NCI-H510A treated with DMSO at 0.1 percent for 48 hours (cell line): ENCODE data around the gene CAMKK2.
"Not testable (repeated sequence)": the region's sequence is repeated elsewhere in the genome, so short reads cannot be mapped to it uniquely, and the experiment has no call there.

Experiments used
- DNase-seq: peaks from one replicate; lab custom pipeline; 2025; lab: John Stamatoyannopoulos, UW

CAMKK2 gene

DNA sequence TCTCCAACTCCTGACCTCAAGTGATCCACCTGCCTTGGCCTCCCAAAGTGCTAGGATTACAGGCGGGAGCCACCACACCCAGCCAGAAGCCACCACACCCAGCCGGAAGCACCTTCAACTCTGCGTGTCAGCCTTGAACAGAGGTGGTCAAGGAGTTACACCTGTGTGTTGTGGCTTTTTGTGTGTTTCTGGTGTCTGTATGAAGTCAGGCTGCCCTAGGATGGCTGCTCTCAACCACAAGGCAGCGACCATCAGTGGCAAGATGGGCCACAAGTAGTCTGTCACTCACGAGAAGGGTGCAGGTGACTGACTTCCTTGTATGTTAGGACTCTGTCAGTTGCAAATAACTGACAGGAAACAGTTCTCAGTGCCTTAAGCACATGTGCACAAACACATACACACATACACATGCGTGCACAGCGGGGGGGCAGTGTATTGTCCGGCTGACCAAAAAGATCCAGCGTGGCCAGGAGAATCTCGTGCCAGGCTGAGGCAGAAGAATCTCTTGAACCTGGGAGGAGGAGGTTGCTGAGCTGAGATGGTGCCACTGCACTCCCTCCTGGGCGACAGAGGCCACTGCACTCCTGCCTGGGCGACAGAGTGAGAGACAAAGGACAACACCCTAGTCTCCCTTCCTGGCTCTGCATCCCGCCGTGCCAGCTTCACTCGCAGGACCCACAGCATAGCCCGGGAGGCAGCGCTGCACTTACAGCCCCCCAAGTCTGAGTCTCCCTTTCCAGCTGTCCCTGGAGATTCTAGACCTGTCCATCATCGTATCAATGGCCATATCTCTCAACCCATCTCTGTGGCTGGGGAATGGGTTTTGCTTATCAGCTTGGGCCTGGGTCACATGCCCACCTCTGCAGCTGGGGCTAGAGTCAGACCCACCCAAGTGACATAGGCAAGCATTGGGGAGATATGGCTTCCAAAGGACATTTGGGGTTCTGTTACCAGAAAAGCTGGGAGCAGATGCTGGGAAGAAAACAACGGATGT is 72.9 kb downstream of the CAMKK2 start:
- no peak for DNase-seq

DNA sequence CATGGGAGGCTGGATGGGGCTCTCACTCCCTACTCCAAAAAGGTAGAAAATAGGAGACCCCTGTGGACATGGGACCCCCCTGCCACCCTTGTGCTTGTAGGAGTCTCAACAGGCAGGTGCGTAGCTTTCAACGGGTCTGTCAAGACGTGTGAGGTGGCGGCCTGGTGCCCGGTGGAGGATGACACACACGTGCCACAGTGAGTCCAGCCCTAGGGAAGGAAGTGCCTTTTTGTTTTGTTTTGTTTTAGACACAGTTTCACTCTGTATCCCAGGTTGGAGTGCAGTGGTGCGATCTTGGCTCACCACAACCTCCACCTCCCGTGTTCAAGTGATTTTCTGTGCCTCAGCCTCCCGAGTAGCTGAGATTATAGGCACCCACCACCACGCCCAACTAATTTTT is 73.7 kb downstream of the CAMKK2 start:
- no peak for DNase-seq

DNA sequence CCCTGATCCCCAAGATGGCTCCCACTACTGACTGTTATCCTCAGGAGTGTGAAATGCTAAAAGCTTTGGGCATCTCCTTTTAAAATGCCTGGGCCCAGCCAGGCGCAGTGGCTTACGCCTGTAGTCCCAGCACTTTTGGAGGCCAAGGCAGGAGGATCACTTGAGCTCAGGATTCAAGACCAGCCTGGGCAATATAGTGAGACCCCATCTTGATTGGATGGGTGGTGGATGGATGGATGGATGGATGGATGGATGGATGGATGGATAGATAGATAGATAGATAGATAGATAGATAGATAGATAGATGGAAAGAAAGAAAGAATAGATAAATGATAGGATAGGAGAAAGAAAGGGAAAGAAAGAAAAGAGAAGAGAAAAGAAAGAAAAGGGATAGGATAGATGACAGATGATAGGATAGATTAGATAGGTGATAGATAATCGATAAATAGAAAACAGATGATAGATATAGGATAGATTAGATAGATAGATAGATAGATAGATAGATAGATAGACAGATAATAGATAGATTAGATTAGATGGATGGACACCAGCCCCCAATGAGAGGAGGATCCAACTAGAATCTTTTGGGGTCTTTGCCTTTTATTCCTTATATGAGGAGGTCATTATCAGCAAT is 77.0 kb downstream of the CAMKK2 start:
- no peak for DNase-seq

DNA sequence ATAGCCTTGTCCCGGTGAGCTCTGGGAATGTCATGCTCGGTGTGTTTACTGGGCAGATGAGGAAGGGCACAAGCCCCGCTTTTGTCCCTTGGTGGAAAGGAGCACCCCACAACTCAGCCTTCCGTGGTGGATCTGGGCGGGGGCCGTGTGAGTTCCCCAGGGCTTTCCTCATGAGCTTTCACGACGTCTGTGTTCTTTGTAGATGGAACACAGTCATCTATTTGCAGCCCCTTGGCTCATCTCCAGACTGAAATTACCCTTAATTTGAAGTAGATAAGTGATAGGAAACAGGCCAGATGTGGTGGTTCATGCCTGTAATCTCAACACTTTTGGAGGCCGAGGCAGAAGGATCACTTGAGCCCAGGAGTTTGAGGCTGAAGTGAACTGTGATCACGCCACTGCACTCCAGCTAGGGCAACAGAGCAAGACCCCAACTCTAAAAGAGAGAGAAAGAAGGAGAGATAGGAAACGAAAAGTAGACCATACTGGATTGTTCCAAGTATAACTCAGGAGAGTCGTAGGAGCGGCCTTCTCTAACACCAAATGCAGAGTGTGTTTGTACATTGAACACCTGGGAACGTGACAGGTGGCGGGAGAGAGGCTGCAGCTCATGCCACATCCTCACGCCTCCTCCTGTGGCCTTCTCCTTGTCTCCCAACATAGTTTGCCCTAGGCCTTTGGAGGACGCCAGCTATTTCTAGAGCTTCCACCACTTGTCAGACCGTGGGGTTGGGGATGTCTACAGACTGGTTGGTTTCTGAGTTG is 77.7 kb downstream of the CAMKK2 start:
- no peak for DNase-seq

DNA sequence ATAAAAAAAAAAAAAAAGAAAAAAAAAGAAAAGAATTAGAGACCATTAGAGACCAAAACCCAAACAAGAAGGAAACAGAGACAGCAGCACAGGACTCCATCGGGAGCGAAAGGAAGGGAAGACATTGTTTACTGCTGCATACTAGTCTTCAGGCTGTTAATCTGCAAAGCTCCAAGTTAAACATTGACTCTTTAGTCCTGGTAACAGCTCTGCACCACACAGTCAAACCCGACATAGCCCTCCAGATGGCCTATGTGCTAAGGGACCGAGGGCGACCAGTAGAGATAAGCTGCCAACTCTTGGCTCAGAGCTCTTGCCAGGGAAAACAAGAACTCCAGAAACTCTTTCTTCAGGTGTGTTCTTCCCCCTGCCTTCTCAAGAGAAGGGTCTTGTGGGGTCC is 78.7 kb downstream of the CAMKK2 start:
- no peak for DNase-seq

DNA sequence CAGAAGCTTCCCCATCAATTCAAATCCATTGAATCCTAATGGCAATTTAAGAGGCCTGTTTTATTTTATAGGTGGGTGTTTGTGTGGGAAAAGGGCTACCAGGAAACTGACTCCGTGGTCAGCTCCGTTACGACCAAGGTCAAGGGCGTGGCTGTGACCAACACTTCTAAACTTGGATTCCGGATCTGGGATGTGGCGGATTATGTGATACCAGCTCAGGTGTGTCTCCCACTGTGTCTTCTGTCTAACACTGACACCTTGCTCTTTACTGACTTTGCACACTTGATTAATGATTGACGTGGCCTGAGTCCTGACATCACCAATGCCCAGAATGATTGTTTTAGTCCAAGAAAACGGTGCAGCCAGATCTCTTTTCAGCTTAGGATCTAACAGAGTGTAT is 79.4 kb downstream of the CAMKK2 start:
- no peak for DNase-seq

DNA sequence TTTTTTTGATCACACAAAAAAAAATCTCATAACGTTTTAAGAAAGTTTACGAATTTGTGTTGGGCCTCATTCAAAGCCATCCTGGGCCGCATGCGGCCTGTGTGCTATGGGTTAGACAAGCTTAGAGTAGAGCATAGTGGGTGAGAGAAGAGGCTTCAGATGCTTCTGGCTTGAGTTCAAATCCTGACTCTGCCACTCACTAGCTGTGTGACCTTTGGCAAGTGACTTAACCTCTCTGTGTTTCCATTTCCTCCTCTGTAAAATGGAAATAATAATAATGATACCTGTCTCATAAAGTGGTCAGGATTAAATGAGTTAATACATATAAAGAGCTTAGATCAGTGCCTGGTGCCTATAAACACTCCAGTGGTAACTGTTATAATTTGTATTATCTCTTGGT is 80.4 kb downstream of the CAMKK2 start:
- DNase-seq = no peak

DNA sequence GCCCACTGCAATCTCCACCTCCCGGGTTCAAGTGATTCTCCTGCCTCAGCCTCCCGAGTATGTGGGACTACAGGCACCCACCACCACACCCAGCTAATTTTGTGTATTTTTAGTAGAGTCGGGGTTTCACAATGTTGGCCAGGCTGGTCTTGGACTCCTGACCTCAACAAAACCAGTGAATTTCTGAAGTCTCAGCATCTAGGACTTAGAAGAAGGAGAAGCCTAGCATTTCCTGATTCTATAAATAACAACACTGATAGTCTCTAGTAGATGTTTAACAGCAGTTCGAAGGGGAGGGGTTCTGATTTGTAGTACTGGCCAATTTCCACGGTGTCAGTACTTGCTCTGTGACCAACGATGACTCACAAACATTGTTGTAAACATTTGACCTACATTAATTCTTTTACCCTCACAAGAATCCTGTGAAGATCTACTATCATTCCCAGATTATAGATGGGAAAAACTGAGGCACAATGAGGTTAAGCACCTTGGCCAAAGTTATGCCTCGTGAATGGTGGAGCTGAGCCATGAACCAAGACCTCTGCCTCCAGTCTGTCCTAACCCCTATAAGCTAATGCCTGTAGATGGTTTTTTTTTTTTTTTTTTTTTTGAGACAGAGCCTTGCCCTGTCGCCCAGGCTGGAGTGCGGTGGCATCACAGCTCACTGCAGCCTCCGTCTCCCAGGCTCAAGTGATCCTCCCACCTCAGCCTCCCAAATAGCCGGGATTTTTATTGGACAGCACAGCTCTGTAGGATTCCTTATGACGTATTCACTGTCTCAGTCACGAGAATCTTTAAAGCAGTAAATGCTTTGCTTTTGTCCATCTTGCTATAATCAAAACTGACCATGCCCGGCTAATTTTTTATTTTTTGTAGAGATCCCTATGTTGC is 81.4 kb downstream of the CAMKK2 start:
- DNase-seq = no peak

DNA sequence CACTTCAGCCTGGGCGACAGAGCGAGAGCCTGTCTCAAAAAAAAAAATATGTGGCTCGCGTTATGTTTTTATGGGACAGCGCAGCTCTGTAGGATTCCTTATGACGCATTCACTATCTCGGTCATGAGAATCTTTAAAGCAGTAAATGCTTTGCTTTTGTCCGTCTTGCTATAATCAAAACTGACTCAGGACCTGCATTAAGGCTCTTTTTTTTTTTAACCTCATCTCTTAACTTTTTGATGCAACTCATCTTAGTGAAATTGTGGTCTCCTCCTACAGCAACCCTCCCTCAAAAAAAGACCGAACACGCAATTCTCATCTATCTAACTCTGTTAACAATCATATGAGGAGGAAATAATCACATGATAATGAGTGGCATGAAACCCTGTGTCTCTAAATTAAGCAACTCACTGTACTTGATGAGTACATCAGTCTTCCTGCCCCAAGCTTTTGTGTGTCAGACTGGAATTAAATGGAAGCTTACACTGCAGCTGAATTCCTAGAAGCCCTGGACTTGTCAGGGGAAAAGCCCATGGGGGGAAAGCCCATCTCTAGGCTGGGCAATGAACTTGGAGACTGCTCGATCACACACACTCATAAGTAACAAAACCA is 82.2 kb downstream of the CAMKK2 start:
- DNase-seq = no peak

DNA sequence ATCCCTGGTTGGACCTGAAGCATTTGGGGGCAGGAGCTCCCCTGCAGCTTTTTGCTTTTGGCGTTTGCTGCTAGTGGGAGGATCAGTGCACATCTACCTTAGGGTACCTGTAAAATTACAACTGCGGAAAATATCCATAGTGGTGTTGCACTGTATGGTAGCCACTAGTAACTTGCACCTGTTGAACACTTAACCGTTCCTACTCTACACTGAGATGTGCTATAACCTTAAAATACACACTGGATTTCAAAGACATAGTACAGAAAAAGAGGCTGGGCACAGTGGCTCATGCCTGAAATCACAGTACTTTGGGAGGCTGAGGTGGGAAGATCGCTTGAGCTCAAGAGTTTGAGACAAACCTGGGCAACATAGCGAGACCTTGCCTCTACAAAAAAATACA is 83.6 kb downstream of the CAMKK2 start:
- no peak for DNase-seq

DNA sequence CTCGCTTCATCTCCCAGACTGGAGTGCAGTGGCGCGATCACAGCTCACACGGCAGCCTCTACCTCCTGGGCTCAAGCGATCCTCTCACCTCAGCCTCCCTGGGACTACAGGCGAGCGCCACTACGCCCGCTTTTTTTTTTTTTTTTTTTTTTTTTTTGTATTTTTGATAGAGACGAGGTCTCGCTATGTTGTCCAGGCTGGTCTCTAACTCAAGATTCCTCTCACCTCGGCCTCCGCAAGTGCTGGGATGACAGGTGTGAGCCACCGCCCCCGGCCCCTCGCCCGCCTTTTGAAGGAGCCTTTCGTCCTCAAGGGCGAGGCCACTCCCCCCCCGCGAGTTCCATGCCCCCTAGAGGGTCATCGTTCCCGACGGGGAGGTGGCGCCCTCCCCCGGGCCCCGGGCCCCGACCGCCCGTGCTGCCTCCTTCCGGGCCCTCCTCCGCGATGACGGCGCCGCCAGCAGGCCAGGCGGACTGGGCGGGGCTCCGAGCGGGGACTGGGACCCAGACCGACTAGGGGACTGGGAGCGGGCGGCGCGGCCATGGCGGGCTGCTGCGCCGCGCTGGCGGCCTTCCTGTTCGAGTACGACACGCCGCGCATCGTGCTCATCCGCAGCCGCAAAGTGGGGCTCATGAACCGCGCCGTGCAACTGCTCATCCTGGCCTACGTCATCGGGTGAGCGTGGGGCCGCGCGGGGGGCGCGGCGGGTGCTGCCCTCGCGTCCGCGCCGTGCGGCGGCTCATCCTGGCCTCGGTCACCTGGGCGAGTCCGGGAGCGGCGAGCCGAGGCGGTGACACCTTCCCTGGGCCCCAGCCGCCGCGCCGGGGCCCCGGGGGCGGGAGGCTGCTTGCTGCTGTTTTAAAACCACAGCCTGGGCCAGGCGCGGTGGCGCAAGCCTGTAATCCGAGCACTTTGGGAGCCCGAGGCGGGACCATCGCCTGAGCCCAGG is 86.6 kb downstream of the CAMKK2 start, which contains the start of gene P2RX4:
P2RX4 (plus strand) TSS at position 506 of the 949 bp plus-strand sequence; CDS start at position 542, 36 bp downstream.
- peak; percentile 91 for DNase-seq

DNA sequence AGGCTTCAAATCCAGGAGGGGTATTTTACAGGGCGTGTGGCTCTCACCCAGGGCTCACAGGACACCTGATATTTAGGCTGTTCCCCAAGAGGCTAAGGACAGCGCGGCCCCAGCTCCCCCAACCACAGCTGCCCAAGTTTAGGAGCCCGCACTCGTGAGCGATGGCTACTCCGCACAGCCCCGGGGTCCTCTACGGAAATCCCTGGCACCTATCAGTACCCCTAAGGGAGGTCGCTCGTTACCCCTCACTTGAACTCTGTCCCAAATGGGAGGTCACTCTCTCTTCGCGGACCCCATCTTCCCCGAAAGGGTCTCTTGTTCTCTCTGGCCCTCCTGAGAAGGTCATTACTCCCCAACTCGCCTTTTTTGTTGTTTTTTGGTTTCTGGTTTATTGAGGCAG is 87.3 kb downstream of the CAMKK2 start:
- no peak for DNase-seq

DNA sequence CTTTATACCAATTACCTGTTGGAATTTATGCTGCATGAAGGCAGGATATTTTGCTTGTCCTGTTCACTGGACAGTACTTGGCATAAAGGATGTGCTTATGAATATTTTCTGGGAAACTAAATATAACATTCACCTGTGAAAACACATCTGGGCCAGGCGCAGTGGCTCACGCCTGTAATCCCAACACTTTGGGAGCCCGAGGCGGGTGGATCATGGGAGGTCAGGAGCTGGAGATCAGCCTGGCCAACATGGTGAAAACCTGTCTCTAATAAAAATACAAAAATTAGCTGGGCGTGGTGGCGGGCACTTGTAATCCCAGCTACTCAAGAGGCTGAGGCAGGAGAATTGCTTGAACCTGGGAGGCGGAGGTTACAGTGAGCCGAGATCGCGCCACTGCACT is 87.9 kb downstream of the CAMKK2 start:
- DNase-seq = not testable (repeated sequence)

DNA sequence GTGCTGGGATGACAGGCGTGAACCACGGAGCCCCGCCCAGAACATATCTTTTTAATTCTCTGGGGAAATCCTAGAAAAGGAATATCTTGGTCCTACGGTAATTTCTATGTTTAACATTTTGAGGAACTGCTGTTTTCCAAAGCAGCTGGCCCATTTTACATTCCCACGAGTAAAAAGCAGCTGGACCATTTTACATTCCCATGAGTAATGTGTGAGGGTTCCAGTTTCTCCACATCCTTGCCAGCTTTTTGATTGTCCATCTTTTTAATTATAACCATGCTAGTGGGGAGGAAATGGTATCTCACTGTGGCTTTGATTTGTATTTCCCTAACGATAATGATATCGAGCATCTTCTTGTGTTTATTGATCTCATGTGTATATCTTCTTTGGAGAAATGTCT is 91.0 kb downstream of the CAMKK2 start:
- no peak for DNase-seq

DNA sequence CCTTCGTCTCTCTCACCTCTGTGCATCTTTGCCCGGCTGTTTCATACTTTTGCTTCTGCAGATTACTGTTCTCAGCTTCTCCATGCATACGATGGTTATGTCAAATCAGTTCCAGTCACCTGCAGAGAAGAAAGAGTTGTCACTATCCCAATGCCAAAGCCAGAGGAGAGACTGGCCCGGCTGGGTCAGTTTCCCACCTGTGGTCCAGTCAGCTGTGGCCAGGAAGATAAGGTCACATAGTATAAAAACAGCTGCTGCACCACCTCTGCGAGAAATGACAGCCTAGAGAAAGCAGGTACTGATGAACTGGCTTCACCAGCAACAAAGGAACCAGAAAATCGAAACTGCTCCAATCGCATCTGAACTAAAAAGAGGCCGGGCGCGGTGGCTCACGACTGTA is 93.0 kb downstream of the CAMKK2 start:
- DNase-seq = no peak

DNA sequence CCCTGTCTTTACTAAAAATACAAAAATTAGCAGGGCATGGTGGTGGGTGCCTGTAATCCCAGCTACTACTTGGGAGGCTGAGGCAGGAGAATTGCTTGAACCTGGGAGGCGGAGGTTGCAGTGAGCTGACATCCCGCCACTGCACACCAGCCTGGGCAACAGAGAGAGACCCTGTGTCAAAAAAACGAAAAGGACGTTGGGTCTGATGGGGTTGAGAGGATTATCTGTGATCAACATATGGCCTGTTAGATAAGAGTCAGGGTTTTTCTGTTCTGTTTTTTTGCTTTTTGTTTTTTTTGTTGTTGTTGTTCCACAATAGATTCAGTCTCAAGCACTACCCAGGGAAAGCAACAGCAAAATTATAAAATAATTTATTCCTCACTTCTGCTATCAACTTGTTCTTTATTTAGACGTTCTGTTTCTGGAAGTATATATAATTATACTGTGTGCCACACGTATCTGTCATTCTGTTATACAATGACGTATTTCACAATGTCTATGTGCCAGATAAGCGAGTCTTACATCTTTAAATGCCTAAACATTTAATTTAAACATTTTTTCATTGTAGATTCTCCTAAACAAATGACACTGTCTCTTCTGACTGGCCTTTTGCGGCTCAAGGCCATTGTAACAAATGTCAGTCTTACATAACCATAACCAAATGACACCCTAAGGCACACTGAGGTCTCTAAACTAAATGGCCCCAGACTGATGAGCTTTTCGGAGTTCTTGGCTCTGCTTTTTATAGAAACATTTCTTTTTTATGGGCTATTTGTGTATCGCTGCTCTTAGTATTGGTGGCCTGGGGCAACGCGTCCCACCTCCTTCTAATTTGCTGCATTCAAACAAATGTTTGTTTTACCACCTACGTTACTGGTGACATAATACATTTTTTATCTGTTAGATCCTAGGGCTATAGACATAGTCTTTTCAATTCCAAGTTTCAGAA is 93.8 kb downstream of the CAMKK2 start:
- DNase-seq = no peak

DNA sequence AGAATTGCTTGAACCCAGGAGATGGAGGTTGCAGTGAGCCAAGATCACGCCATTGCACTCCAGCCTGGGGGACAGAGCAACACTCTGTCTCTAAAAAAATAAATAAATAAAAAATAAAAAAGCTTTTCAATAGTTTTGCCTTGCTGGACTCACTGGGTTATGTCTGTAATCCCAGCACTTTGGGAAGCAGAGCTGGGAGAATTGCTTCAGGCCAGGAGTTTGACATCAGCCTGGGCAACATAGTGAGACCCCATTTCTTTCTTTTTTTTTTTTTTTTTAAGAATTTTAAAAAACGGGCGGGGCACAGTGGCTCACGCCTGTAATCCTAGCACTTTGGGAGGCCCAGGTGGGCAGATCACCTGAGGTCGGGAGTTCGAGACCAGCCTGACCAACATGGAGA is 95.4 kb downstream of the CAMKK2 start:
- not testable (repeated sequence) for DNase-seq

DNA sequence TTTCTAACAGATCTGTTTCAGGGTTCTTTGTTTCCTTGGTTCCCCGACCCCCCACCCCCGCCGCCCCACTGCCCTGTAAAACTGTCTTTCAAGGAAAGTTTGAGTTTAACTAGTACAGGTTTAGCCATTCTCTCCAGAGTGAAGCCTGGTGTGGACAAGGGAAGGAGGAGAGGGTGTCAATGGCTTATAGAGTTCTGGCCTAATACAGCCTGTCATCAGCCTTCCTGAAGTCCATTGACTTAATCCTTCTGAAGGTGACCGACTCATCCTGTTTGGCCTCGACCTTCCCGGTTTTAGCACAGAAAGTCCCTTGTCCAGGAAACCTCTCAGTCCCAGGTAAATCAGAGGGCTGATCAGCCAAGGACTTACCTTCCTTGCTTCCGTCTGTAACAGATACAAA is 97.6 kb downstream of the CAMKK2 start:
- DNase-seq = no peak

DNA sequence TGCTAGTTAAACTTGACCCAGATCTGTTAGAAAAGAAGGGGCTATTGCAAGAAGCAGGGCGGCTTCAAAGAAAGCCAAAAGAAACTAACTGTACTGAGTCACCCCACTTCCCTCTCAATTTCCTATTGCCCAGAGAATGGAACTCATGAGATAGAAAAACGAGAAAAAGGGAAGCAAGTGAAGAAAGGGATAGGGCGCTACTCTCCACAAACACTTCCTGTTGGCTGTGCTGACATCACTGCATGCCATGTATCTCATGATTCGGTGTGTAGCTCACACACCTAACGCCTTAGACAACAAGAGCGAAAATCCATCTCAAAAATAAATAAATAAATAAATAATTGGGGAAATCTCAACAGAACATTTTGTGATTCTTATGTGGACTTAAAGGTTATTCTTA is 99.6 kb downstream of the CAMKK2 start:
- DNase-seq = no peak
